Astrocyte (in vitro differentiated cells and primary cell): ENCODE data around the gene INPPL1. TPM values are rescaled to one million over a fixed set of nuclear protein-coding genes. Genes with fewer than 3 reads are reported as not detected.

Source experiments
- DNase-seq: peaks from one replicate; pipeline ENCODE4 v3.0.0-alpha.2; 2010; ENCODE audit warnings: low read depth
- FAIRE-seq: peaks from 2 replicates; lab custom pipeline; 2011; peaks lifted over from hg19 to GRCh38; lab: Jason Lieb, UNC
- H2AFZ ChIP-seq: 2 replicates; pipeline ENCODE4 v1.6.0; 2012; ENCODE audit warnings: low read depth, low read length, inconsistent platforms
- H3K27ac ChIP-seq: 2 replicates; pipeline ENCODE4 v1.5.1; 2011; ENCODE audit warnings: low read depth, low read length, inconsistent platforms
- H3K27me3 ChIP-seq: 2 replicates; pipeline ENCODE4 v1.6.0; 2011; ENCODE audit warnings: low read length, inconsistent platforms; ENCODE audit not compliant: insufficient read depth
- H3K36me3 ChIP-seq: 2 replicates; pipeline ENCODE4 v1.5.1; 2011; ENCODE audit warnings: low read length, inconsistent platforms; ENCODE audit not compliant: insufficient read depth
- H3K4me1 ChIP-seq: 2 replicates; pipeline ENCODE4 v1.5.1; 2011; ENCODE audit warnings: low read length, inconsistent platforms; ENCODE audit not compliant: insufficient read depth
- H3K4me2 ChIP-seq: 2 replicates; pipeline ENCODE4 v1.6.0; 2012; ENCODE audit warnings: low read length, inconsistent platforms
- H3K4me3 ChIP-seq: 2 replicates; pipeline ENCODE4 v1.5.1; 2011; ENCODE audit warnings: low read depth, mild to moderate bottlenecking, low read length, inconsistent platforms; ENCODE audit not compliant: insufficient read depth
- H3K79me2 ChIP-seq: 2 replicates; pipeline ENCODE4 v1.6.0; 2012; ENCODE audit warnings: mild to moderate bottlenecking, low read length, inconsistent platforms; ENCODE audit not compliant: insufficient read depth
- H3K9ac ChIP-seq: 2 replicates; pipeline ENCODE4 v1.6.0; 2012; ENCODE audit warnings: mild to moderate bottlenecking, low read length, inconsistent platforms
- H3K9me3 ChIP-seq: 2 replicates; pipeline ENCODE4 v1.5.1; 2012; ENCODE audit warnings: low read depth, mild to moderate bottlenecking, low read length, inconsistent platforms; ENCODE audit not compliant: insufficient read depth
- H4K20me1 ChIP-seq: 2 replicates; pipeline ENCODE4 v1.6.0; 2012; ENCODE audit warnings: low read length, inconsistent platforms; ENCODE audit not compliant: insufficient read depth
- H3K27ac Mint-ChIP-seq: one replicate; pipeline ENCODE4 v1.8.0; 2021; ENCODE audit warnings: mild to moderate bottlenecking, mixed read lengths; ENCODE audit not compliant: unreplicated experiment
- H3K27me3 Mint-ChIP-seq: one replicate; pipeline ENCODE4 v1.8.0; 2021; ENCODE audit warnings: low read depth, mixed read lengths; ENCODE audit not compliant: unreplicated experiment
- H3K36me3 Mint-ChIP-seq: one replicate; pipeline ENCODE4 v1.8.0; 2021; ENCODE audit warnings: low read depth, mixed read lengths; ENCODE audit not compliant: unreplicated experiment
- H3K4me1 Mint-ChIP-seq: one replicate; pipeline ENCODE4 v1.8.0; 2021; ENCODE audit warnings: low read depth, mixed read lengths; ENCODE audit not compliant: unreplicated experiment
- H3K4me3 Mint-ChIP-seq: one replicate; pipeline ENCODE4 v1.8.0; 2021; ENCODE audit warnings: mild to moderate bottlenecking, moderate library complexity, mixed read lengths; ENCODE audit not compliant: unreplicated experiment
- H3K9me3 Mint-ChIP-seq: one replicate; pipeline ENCODE4 v1.8.0; 2021; ENCODE audit warnings: mild to moderate bottlenecking, mixed read lengths; ENCODE audit not compliant: unreplicated experiment
- CTCF ChIP-seq: IDR thresholded peaks from 2 replicates; pipeline ENCODE4 v1.5.1; 2011; ENCODE audit warnings: low read depth, mild to moderate bottlenecking, inconsistent platforms, low read length, moderate library complexity; ENCODE audit not compliant: insufficient read depth
- EZH2 ChIP-seq: IDR thresholded peaks from 2 replicates; pipeline ENCODE4 v1.6.1; 2012; ENCODE audit warnings: mild to moderate bottlenecking, low read length, inconsistent platforms; ENCODE audit not compliant: insufficient read depth
- total RNA-seq: library from RNA; stranded (reverse); gene quantifications from 2 replicates; pipeline ENCODE4 v1.2.1, GENCODE V29; 2021

The INPPL1 gene
- total RNA-seq, 1 donor from 2014 or later = 276 TPM

- no peak for TF ChIP-seq CTCF
- no peak for TF ChIP-seq EZH2
- H3K27me3 Mint-ChIP-seq = peaks cover 45% of the 10 kb centered on the region
- FAIRE-seq = no peak
- Histone ChIP-seq H3K79me2 (no peaks in the 10 kb centered on the region), H3K27me3 (peaks cover 79% of the 10 kb centered on the region), H3K4me2 (no peak overlapping the region), H3K27ac (no peak overlapping the region), H3K36me3 (no peaks in the 10 kb centered on the region), H4K20me1 (peaks cover 8% of the 10 kb centered on the region), H3K4me3 (no peak overlapping the region), H3K4me1 (peaks cover 7% of the 10 kb centered on the region), H2AFZ (no peak overlapping the region), H3K9me3 (no peaks in the 10 kb centered on the region), H3K9ac (no peak overlapping the region)
- H3K36me3 Mint-ChIP-seq = peaks cover under 1% of the 10 kb centered on the region
- H3K9me3 Mint-ChIP-seq = peaks cover 17% of the 10 kb centered on the region
- no peak for DNase-seq
- no peak overlapping the region for H3K27ac Mint-ChIP-seq
- H3K4me1 Mint-ChIP-seq = peaks cover 5% of the 10 kb centered on the region
- H3K4me3 Mint-ChIP-seq = no peak overlapping the region
Observed at GRCh38 chr11:72245263-72245816, 20.8 kb downstream of the INPPL1 start.

GRCh38 chr11:72247584-72247983 is 23.0 kb downstream of the INPPL1 start:
- Histone ChIP-seq H3K27ac (no peak overlapping the region), H4K20me1 (peaks cover 4% of the 10 kb centered on the region), H3K9ac (no peak overlapping the region), H3K36me3 (no peaks in the 10 kb centered on the region), H3K79me2 (no peaks in the 10 kb centered on the region), H2AFZ (no peak overlapping the region), H3K9me3 (no peaks in the 10 kb centered on the region), H3K27me3 (peaks cover 70% of the 10 kb centered on the region), H3K4me2 (no peak overlapping the region), H3K4me1 (no peaks in the 10 kb centered on the region), H3K4me3 (no peak overlapping the region)
- FAIRE-seq (no peak), DNase-seq (no peak)
- TF ChIP-seq EZH2 (no peak), CTCF (no peak)
- H3K36me3 Mint-ChIP-seq = no peaks in the 10 kb centered on the region
- H3K27ac Mint-ChIP-seq = no peak overlapping the region
- H3K27me3 Mint-ChIP-seq = peaks cover 32% of the 10 kb centered on the region
- no peak overlapping the region for H3K4me3 Mint-ChIP-seq
- peaks cover 10% of the 10 kb centered on the region for H3K9me3 Mint-ChIP-seq
- H3K4me1 Mint-ChIP-seq = peaks cover 4% of the 10 kb centered on the region

- peaks cover 61% of the 10 kb centered on the region for H3K27me3 ChIP-seq
- H3K79me2 ChIP-seq = no peaks in the 10 kb centered on the region
- no peaks in the 10 kb centered on the region for H3K4me1 ChIP-seq
- H3K9me3 ChIP-seq = no peaks in the 10 kb centered on the region
- H3K27ac ChIP-seq = no peak overlapping the region
- H3K27ac Mint-ChIP-seq = no peak overlapping the region
- H4K20me1 ChIP-seq = no peaks in the 10 kb centered on the region
- H3K4me3 Mint-ChIP-seq = no peak overlapping the region
- H3K9ac ChIP-seq = no peak overlapping the region
- no peak overlapping the region for H3K4me3 ChIP-seq
- FAIRE-seq = no peak
- DNase-seq = no peak
- H3K9me3 Mint-ChIP-seq = peaks cover 11% of the 10 kb centered on the region
- no peak overlapping the region for H2AFZ ChIP-seq
- H3K36me3 ChIP-seq = no peaks in the 10 kb centered on the region
- no peak overlapping the region for H3K4me2 ChIP-seq
- peaks cover 16% of the 10 kb centered on the region for H3K27me3 Mint-ChIP-seq
- no peaks in the 10 kb centered on the region for H3K4me1 Mint-ChIP-seq
- no peak for TF ChIP-seq EZH2
- no peak for TF ChIP-seq CTCF
- no peaks in the 10 kb centered on the region for H3K36me3 Mint-ChIP-seq
Observed at GRCh38 chr11:72249961-72250360, 25.4 kb downstream of the INPPL1 start.
